Measurements from ENCODE around the gene LSM14A.

DNA sequence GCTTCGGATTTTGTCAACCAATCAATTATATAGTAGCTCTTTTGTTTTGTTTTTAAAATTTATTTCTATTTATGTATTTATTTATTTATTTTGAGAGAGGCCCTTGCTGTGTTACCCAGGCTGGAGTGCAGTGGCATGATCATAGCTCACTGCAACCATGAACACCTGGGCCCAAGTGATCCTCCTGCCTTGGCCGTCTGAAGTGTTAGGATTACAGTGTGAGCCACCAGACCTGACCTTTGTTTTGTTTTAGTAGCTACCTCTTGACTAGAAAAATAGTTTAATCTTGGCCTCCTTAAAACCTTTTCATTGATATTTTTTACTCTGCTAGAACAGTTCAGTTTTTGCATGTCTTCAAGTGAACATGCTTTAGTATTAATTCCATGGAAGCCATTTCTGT is 97.2 kb downstream of the LSM14A start:
- TF ChIP-seq, protein P1, sequence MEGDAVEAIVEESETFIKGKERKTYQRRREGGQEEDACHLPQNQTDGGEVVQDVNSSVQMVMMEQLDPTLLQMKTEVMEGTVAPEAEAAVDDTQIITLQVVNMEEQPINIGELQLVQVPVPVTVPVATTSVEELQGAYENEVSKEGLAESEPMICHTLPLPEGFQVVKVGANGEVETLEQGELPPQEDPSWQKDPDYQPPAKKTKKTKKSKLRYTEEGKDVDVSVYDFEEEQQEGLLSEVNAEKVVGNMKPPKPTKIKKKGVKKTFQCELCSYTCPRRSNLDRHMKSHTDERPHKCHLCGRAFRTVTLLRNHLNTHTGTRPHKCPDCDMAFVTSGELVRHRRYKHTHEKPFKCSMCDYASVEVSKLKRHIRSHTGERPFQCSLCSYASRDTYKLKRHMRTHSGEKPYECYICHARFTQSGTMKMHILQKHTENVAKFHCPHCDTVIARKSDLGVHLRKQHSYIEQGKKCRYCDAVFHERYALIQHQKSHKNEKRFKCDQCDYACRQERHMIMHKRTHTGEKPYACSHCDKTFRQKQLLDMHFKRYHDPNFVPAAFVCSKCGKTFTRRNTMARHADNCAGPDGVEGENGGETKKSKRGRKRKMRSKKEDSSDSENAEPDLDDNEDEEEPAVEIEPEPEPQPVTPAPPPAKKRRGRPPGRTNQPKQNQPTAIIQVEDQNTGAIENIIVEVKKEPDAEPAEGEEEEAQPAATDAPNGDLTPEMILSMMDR (IDR thresholded peaks at IDR 0.05) = no peak
- no peak for TF ChIP-seq POLR2A (IDR thresholded peaks at IDR 0.05)

All from Peyer's patch (tissue), 4 donors.